Stimulated activated CD8-positive, alpha-beta memory T cell treated with anti-CD3 and anti-CD28 coated beads, Interleukin-15, amount 100 ng/mL, for 1 hour (primary cell): ENCODE measurements around the gene CCDC33.

ENCODE experiments used
- DNase-seq: peaks from one replicate; pipeline ENCODE4 v3.0.0-alpha.2; 2020; ENCODE audit warnings: low read depth

Gene CCDC33

GRCh38 chr15:74289671-74290070, 53.5 kb downstream of the CCDC33 start:
- DNase-seq = no peak

DNA sequence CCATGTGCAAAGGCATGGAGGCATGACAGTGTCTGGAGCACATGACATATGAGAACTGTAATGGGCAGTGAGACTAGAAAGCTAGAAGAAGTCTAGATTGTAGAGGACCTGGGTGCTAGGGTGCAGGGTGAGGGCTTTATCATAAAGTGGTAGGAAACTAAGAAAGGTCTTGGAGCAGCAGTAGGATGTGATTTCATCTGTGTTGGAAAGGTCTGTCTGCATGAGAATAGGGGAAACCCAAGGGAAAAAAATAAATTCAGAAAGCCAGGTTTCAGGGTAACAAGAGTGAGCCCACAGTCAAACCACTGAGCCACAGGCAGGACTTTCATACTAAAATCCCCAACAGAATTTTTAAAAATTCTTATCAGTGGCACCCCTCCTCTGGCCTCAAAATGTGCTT, 54.5 kb downstream of the CCDC33 start:
- no peak for DNase-seq

- peak; percentile 37 for DNase-seq
These were observed 55.3 kb downstream of the CCDC33 start for GRCh38 chr15:74291101-74292071.

- DNase-seq = no peak
These were observed 57.1 kb downstream of the CCDC33 start for GRCh38 chr15:74293021-74293810.

DNA sequence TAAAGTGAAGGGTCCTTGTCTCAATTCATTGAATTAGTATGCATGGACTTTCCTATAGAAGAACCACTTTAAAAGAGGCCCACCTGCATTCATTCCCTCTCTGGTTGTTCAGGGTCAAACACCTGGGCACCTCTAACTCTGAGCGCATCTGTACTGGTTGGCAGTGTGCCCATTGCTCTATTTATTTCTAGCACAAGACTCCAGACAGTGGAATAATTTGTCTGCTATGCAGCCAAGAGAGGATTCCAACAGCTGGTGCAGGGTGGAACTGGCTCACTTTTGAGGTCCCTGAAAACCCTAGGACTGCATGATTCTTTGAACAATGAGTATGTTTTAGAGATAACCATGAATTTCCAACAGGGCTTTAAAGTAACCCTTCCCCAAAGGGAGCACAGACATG, 57.9 kb downstream of the CCDC33 start:
- no peak for DNase-seq

DNA sequence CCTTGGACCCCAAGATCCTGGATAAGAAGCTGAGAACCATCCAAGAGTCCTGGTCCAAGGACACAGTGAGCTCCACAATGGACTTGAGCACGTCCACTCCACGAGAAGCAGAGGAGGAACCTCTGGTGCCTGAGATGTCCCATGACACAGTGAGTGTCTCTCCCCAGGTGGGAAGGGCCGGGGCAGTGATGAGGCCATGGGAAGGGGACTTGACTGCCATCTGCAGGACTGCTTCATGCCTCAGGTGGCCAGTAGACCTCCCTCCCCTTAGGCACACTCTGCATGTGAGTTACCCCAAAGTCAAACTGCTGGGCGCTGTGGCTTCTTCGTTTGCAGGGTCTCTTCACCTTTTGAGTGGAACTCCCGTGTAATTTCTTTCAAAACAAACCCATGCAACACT, 59.7 kb downstream of the CCDC33 start:
- no peak for DNase-seq

- no peak for DNase-seq
These were observed 61.8 kb downstream of the CCDC33 start for GRCh38 chr15:74297887-74298286.

- DNase-seq = no peak
These were observed 64.1 kb downstream of the CCDC33 start for GRCh38 chr15:74300057-74300795.

DNA sequence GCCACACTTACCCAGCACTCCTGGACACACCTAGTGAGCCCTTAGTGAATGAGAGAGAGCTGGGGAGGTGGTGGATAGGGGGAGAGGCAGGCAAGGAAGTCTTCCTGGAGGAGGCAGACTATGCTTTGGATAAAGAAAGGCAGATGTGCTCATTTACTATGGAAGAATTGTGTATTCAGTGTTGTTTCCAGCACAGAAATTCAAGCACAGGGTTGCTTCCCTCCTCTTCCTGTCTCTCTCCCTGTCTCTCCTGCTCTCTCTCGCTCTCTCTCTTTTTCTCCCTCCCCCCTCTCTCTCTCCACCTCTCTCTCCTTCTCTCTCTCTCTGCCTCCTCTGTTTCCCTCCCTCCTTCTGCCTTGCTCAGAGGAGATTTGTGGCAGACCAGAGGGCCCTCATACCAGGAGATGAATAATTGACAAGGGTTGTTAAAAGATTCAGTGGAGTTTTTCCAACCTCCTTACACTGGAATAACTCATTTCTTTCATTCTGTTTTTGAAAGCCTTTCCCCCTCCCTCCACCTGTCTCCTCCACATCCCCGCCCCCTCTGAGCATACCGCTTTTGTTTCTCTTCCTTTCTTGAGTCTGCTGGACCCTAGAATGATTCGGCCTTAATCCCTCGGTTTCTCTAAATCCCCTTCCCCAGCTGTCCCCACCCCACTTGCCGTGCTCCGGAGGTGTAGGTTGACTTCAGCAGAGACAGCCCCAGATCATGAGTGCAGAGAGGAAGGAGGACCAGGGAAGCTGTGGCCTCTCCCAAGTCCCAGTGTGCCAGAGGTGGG, 65.6 kb downstream of the CCDC33 start:
- DNase-seq = no peak

DNA sequence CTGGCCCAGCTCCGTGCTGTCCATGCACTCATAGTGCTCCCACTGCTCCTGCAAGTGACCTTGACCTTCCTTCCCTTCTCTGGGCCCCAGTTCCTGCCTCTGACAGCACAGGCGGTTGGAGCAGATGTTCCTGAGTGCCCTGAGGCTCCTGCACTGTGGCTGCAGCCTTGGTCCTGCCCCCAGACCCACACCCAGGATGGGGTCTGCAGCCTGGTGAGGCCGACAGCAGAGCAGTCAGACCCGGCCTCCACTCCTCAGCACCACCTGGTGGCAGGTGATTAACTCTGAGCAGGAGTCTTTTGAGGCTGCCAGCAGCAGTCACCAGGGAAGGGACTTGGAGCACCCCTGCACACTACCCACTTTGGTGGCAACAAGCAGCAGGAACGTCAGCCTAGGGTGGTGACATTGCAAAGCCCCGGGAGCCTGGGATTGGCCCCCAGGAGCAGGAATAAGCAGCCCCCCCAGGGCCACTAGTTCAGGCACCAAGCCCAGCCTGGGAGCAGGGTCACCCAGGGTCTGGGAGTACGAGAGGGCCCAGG, 66.8 kb downstream of the CCDC33 start:
- no peak for DNase-seq

DNA sequence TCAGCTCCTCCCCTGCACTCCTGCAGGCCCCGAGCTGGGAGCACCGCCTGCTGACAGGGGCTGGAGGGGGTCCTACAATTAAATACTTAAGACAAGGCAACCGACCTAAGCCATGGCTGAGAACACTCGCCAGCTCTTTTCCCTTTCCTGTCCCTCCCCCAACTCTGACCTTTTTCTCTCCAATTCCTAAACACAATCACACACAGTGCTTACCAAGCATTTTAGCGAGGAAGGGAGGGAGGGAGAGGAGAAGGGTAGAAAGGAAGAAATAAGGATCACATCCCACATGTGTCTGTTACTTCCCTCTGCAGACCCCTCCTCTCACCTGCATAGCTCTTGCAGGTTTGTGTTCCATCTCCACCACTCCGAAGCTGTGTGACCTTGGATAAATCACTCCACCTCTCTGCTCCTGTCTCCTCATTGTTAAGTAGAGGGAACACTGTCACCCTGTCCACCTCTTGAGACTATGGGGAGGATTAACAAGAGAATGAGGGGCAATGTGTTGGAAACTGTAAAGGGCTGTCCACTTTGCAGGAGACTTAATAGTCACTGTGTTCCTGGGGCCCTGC, 67.7 kb downstream of the CCDC33 start:
- no peak for DNase-seq

GRCh38 chr15:74304431-74304830, 68.3 kb downstream of the CCDC33 start:
- no peak for DNase-seq

DNA sequence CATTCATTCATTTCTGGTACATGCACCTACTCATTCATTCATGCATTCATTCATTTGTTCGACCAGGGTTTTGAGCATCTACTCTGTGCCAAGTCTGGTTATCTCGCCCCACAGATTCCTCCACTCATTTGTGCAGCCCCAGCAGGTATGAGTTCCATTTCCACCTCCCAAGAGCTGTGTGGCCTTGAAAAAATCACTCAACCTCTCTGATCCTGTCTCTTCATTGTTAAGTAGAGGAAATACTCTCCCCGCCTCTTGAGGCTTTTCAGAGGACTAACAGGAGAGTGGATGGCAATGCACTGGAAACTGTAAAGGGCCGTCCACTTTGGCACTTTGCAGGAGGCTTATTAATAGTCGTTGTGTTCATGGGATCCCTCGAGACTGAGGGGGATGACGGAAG, 69.6 kb downstream of the CCDC33 start:
- no peak for DNase-seq

- DNase-seq = no peak
These were observed 70.7 kb downstream of the CCDC33 start for GRCh38 chr15:74306781-74307217.

- DNase-seq = no peak
These were observed 72.0 kb downstream of the CCDC33 start for GRCh38 chr15:74307827-74308811.

DNA sequence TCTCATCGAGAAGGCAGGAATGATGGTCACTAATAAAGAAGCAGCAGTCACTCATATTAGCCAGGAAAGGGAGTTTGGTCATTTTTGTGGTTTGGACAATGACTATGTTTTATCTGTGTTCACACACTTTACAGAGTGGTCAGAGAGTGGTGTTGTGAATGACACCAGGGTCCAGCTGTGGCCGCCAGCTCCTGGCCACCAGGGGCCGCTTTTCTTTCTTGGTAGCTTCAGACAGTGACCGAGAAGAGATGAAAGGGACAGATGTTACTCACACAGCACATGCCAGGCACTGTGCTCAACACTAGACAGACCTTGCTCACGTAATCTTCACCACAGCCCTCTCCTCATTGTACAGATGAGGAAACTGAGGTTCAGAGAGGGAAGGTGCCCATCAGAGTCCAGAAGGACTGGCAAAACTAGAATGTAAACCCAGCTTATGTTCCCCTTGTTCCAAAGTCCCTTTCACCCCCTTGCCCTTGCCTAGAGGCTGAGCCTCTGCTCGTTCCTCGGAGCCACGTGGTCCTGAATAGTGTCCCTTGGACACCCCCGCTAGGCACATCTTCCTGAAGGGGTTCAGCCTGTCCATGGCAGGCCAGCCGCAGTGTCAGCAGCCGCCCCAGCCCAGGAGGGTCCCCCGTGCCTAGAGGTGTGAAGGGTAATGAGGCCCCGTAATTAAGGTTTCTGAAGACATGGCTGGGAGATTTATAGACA, 75.8 kb downstream of the CCDC33 start:
- DNase-seq = no peak

DNA sequence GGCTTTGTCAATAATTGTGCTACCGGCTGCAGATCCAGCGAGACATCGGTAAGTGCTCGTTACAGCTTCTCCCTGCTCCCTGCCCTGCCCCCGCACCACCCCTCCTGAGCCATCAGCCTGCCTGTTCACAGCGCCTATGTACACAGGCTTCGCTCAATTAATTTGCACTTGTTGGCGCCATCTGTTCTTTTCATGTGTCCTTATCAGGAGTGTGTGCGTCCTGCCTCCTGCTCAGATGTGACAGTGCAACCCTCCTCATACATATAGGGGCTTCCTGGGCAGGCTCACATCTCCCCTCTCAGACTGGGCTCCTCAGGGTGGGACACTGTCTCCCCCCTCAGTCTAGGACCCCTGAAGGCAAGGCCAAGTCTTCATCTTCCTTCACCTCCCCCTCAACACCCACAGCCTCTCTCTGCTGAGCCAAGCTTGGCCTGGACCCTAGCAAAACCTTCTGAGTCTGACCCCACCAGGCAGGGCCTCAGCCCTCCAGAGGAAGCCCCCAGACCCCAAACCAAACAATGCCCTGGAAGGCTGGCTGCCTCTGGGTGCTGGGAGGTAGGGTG, 76.4 kb downstream of the CCDC33 start:
- DNase-seq = no peak

DNA sequence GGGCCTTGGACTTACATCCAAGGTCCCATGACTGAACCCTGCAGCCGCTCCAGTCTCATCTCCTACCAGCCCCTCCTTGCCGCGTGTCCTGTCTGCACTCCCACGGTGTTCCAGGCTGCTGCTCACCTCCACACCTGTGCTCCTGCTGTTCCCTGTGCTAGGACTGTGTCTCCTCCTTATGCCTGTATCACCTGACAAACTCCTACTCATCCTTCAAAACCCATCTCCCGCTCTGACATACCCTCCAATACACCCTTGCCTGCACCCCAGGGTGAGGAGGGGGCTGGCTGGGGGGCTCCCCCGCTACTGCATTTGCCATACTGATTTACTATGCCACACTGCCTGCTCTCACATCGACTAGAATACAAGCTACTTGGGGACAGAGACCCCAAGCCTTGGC, 77.8 kb downstream of the CCDC33 start:
- no peak for DNase-seq
